Esophagus squamous epithelium (tissue), 5 donors: ENCODE measurements around the gene UBA7. TPM values are rescaled to one million over a fixed set of nuclear protein-coding genes. Genes with fewer than 3 reads are reported as not detected.

Source experiments
- DNase-seq: peaks from one replicate; lab custom pipeline; 2025; lab: John Stamatoyannopoulos, UW
- H3K27ac ChIP-seq, 4 donors: fragments of 200-600 bp; sonication (generic); one replicate each; pipeline ENCODE4 v1.5.1; 2016 to 2019; ENCODE audit warnings: mild to moderate bottlenecking in 1 of 4
- H3K27me3 ChIP-seq, 4 donors: fragments of 200-600 bp; sonication (generic); 1 replicate in 3 of 4; 2 replicates in 1 of 4; pipeline versions ENCODE4 v1.5.1 to v1.6.0; 2017 to 2021; ENCODE audit warnings: antibody characterized with exemption in 1 of 4
- H3K36me3 ChIP-seq, 3 donors: fragments of 200-600 bp; sonication (generic); one replicate each; pipeline ENCODE4 v1.5.1; 2016 to 2019
- H3K4me1 ChIP-seq, 3 donors: fragments of 200-600 bp; sonication (generic); one replicate each; pipeline ENCODE4 v1.5.1; 2017 to 2019
- H3K4me3 ChIP-seq, 4 donors: fragments of 200-600 bp; sonication (generic); 1 replicate in 3 of 4; 2 replicates in 1 of 4; pipeline ENCODE4 v1.5.1; 2016 to 2019; ENCODE audit warnings: mild to moderate bottlenecking in 2 of 4, moderate library complexity in 1 of 4
- H3K9me3 ChIP-seq, 3 donors: fragments of 200-600 bp; sonication (generic); one replicate each; pipeline ENCODE4 v1.5.1; 2016 to 2019
- POLR2A ChIP-seq, 4 donors: fragments of 450-650 bp; IDR thresholded peaks; one replicate each; pipeline ENCODE4 v1.6.1; 2017; ENCODE audit warnings: antibody characterized with exemption in 4 of 4, mild to moderate bottlenecking in 4 of 4, moderate library complexity in 3 of 4
- WGBS, 2 donors: methylation state at CpG; one replicate each; pipeline ENCODE4 v1.1.5; 2018; 5-methylcytosine and 5-hydroxymethylcytosine counted together
- intact Hi-C: fragments of 100-400 bp; cut with DNase I; formaldehyde crosslinking; loops from one replicate; pipeline ENCODE4 v1.15.0; 2022
- small RNA-seq, 4 donors: library from RNA; depleted of rRNA; stranded (forward); fragments of <200 nt; gene quantifications; one replicate each; pipeline ENCODE3, GENCODE V24; 2016
- total RNA-seq, 4 donors: library from RNA; depleted of rRNA; stranded (reverse); fragments of >200 nt; gene quantifications; one replicate each; pipeline ENCODE4 v1.1.0, GENCODE V29; 2016
- TF ChIP-seq, protein P1 (sequence below), 6 experiments: fragments of 450-650 bp in 4 of 6; fragments of 200-600 bp in 2 of 6; sonication (generic) in 2 of 6; IDR thresholded peaks; one replicate each; pipeline ENCODE4 v1.5.1; 2016 to 2019; ENCODE audit warnings: antibody characterized with exemption in 6 of 6, mild to moderate bottlenecking in 4 of 6, moderate library complexity in 4 of 6
- donor health status: DM: yes; HTN: yes; CAD: no.

The UBA7 gene
- total RNA-seq, 4 donors from 2014 or later, result 8.1 to 43.3 (median 33.8) TPM

DNA sequence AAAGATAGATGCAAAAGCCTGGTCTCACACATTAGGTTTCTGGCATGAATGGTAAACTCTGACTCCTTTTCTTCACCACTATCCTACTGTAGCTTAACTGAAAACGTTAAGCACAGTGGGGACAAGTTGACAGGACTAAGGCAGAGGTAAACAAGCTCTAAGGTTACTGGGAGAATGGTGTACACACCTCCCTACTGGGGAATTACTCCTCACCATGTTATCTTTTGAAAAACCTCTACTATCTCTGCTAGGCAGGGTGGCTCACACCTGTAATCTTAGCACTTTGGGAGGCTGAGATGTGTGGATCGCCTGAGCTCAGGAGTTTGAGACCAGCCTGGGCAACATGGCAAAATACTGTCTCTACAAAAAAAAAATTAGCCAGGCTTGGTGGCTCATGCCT lies 56.6 kb downstream of the UBA7 start:
- no peak overlapping the region for H3K27ac ChIP-seq
- DNase-seq, result no peak
- no peak for TF ChIP-seq POLR2A (IDR thresholded peaks at IDR 0.05)
- TF ChIP-seq, protein P1, sequence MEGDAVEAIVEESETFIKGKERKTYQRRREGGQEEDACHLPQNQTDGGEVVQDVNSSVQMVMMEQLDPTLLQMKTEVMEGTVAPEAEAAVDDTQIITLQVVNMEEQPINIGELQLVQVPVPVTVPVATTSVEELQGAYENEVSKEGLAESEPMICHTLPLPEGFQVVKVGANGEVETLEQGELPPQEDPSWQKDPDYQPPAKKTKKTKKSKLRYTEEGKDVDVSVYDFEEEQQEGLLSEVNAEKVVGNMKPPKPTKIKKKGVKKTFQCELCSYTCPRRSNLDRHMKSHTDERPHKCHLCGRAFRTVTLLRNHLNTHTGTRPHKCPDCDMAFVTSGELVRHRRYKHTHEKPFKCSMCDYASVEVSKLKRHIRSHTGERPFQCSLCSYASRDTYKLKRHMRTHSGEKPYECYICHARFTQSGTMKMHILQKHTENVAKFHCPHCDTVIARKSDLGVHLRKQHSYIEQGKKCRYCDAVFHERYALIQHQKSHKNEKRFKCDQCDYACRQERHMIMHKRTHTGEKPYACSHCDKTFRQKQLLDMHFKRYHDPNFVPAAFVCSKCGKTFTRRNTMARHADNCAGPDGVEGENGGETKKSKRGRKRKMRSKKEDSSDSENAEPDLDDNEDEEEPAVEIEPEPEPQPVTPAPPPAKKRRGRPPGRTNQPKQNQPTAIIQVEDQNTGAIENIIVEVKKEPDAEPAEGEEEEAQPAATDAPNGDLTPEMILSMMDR (IDR thresholded peaks at IDR 0.05), result no peak
- no peaks in the 10 kb centered on the region for H3K9me3 ChIP-seq
- H3K27me3 ChIP-seq, result no peaks in the 10 kb centered on the region
- intact Hi-C loops, result no loop called here
- no peak overlapping the region for H3K4me3 ChIP-seq
- WGBS, 2 donors, result 68 to 72% methylated on average over 2 of the region's 2 CpGs
- peaks cover 4 to 24% (median 6%) of the 10 kb centered on the region in 3 donors for H3K4me1 ChIP-seq
- H3K36me3 ChIP-seq, result peaks cover 0 to 8% (median 0%) of the 10 kb centered on the region in 3 donors

DNA sequence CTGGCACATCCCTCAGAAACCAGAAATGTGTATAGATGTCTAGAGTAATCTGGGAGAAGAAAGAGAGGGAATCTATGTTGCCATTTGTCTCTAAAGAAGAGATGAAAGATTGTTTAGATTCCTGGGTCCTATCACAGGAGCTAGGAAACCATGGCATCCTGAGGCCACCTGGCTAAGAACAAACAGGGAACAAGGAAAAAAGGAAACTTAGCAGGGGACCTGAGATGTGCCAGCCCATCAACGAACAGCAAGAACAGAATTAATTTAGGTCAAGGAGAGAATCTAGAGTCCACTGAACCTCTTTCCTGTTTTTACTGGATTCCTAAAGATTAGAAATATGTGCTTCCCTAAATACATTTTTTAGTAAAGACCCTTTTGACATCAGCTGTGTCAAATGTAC lies 57.7 kb downstream of the UBA7 start:
- Histone ChIP-seq H3K4me1 (peaks cover 4 to 24% (median 6%) of the 10 kb centered on the region in 3 donors), H3K9me3 (no peaks in the 10 kb centered on the region), H3K36me3 (peaks cover 0 to 4% (median 0%) of the 10 kb centered on the region in 3 donors), H3K4me3 (no peak overlapping the region), H3K27me3 (no peaks in the 10 kb centered on the region), H3K27ac (no peak overlapping the region)
- 63 to 85% methylated on average over 1 of the region's 1 CpG for WGBS, 2 donors
- no peak for TF ChIP-seq POLR2A (IDR thresholded peaks at IDR 0.05)
- intact Hi-C loops, result no loop called here
- no peak for DNase-seq

Small RNA genes within 50 kb of the gene (small RNA-seq; reads per million reads assigned to genes)
- 0 reads per million in 4 donors for gene COX6CP14
- gene RN7SL217P, result 0 reads per million in 4 donors

Other genes starting within 250 kb of the UBA7 start
- gene APEH, start 139.6 kb downstream of the UBA7 start, total RNA-seq, result 100 to 1,000 TPM in 1 of 4 donors, 10 to 100 TPM in 3; 60.7 to 102 (median 89.4) TPM
- 10 to 100 TPM in 1 of 4 donors, 1 to 10 TPM in 3; 2.3 to 12.2 (median 2.7) TPM for gene MST1, start 124.5 kb downstream of the UBA7 start, total RNA-seq
- 10 to 100 TPM; 14.7 to 21.8 (median 15.8) TPM for gene RNF123, start 124.4 kb downstream of the UBA7 start, total RNA-seq
- gene AMIGO3, start 94.3 kb downstream of the UBA7 start, total RNA-seq, result 1 to 10 TPM in 2 of 4 donors, not detected in 2; 1.3 to 2.2 TPM
- gene GMPPB, start 90.0 kb downstream of the UBA7 start, total RNA-seq, result 10 to 100 TPM; 17.7 to 49.7 (median 33.8) TPM
- gene IP6K1, start 27.4 kb downstream of the UBA7 start, total RNA-seq, result 10 to 100 TPM; 23.0 to 35.1 (median 28.1) TPM
- gene CDHR4, start 14.1 kb downstream of the UBA7 start, total RNA-seq, result not detected
- 10 to 100 TPM; 15.2 to 23.3 (median 19.9) TPM for gene INKA1, start 10.7 kb downstream of the UBA7 start, total RNA-seq
- gene TRAIP, start 42.6 kb upstream of the UBA7 start, total RNA-seq, result 10 to 100 TPM in 1 of 4 donors, 1 to 10 TPM in 3; 2.3 to 10.1 (median 4.1) TPM
- under 1 TPM in 1 of 4 donors, not detected in 3; 0.19 TPM for gene CAMKV, start 56.0 kb upstream of the UBA7 start, total RNA-seq
- 10 to 100 TPM in 3 of 4 donors, 1 to 10 TPM in 1; 5.4 to 26.5 (median 14.5) TPM for gene MST1R, start 89.9 kb upstream of the UBA7 start, total RNA-seq
- 10 to 100 TPM; 12.9 to 17.2 (median 14.1) TPM for gene MON1A, start 115.9 kb upstream of the UBA7 start, total RNA-seq
- 10 to 100 TPM; 32.2 to 85.1 (median 42.7) TPM for gene RBM6, start 126.2 kb upstream of the UBA7 start, total RNA-seq